Amniotic stem cell (primary cell): Measurements from ENCODE around the gene KLF3.

ENCODE experiments used
- DNase-seq: peaks from one replicate; lab custom pipeline; 2025; lab: John Stamatoyannopoulos, UW

The KLF3 gene

DNA sequence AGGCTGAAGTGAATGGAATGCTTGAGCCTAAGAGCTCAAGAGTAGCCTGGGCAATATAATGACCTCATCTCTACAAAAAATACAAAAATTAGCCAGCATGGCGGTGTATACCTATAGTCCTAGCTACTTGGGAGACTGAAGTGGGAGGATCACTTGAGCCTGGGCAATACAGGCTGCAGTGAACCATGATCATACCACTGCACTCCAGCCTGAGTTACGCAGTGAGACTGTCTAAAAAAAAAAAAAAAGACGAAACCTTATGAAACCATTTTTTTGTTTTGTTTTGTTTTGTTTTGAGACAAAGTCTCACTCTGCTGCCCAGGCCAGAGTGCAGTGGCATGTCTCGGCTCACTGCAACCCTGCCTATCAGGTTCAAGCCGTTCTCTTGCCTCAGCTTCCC is 81.9 kb downstream of the KLF3 start:
- DNase-seq: no peak

DNA sequence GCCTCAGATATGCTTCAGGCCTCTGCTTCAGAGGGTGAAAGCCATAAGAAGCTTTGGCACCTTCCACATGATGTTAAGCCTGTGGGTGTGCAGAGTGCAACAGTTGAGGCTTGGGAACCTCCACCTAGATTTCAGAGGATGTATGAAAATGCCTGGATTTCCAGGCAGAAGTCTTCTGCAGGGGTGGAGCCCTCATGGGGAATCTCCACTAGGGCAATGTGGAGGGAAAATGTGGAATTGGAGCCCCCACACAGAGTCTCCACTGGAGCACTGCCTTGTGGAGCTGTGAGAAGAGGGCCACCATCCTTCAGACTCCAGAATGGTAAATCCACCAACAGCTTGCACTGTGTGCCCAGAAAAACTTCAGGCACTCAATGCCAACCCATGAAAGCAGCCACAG is 83.6 kb downstream of the KLF3 start:
- no peak for DNase-seq

GRCh38 chr4:38749336-38749735 is 85.3 kb downstream of the KLF3 start:
- DNase-seq: no peak
